Pancreas (tissue), 10 donors: ENCODE results near the gene CYB5A. TPM values are rescaled to one million over a fixed set of nuclear protein-coding genes. Genes with fewer than 3 reads are reported as not detected.

Source experiments
- ATAC-seq, 4 donors: fragments of 200-7000 bp; cut with Tn5 transposase; one replicate each; pipeline versions ENCODE4 v1.8.0 to v1.9.1; 2020; ENCODE audit warnings: mild to moderate bottlenecking in 4 of 4, moderate library complexity in 4 of 4
- DNase-seq, 6 donors: peaks; one replicate each; pipeline ENCODE4 v3.0.0-alpha.2; 2020
- FAIRE-seq: peaks from 2 replicates; lab custom pipeline; 2012; peaks lifted over from hg19 to GRCh38; lab: Jason Lieb, UNC
- H3K27ac ChIP-seq, 4 donors: fragments of 200-600 bp; sonication (generic); 1 replicate in 3 of 4; 2 replicates in 1 of 4; pipeline versions ENCODE4 v1.5.0 to v1.8.0; 2020
- H3K27me3 ChIP-seq, 4 donors: fragments of 200-600 bp; one replicate each; pipeline ENCODE4 v1.8.0; 2021
- H3K36me3 ChIP-seq, 3 donors: fragments of 200-600 bp; sonication (generic) in 1 of 3; one replicate each; pipeline versions ENCODE4 v1.5.0 to v1.8.0; 2020 to 2021
- H3K4me1 ChIP-seq, 3 donors: fragments of 200-600 bp; one replicate each; pipeline ENCODE4 v1.8.0; 2021
- H3K4me3 ChIP-seq, 4 donors: fragments of 200-600 bp; sonication (generic) in 2 of 4; one replicate each; pipeline versions ENCODE4 v1.5.0 to v1.8.0; 2020 to 2021
- H3K9me3 ChIP-seq, 4 donors: fragments of 200-600 bp; one replicate each; pipeline ENCODE4 v1.8.0; 2021
- CTCF ChIP-seq, 4 donors: fragments of 200-600 bp; sonication (generic) in 3 of 4; IDR thresholded peaks; one replicate each; pipeline versions ENCODE4 v1.5.0 to v1.8.0; 2021; ENCODE audit warnings: antibody characterized with exemption in 4 of 4
- WGBS, 2 donors: extraction: QIAGEN DNeasy Blood & Tissue Kit; methylation state at CpG; one replicate each; pipeline ENCODE4 v1.1.7; 2013; 5-methylcytosine and 5-hydroxymethylcytosine counted together
- intact Hi-C, 3 donors: fragments of 100-400 bp; cut with DNase I; formaldehyde crosslinking; loops; one replicate each; pipeline versions ENCODE4 v1.11.1 to v1.14.2; 2022
- polyA plus RNA-seq, 2 donors: library from polyadenylated mRNA; stranded (reverse); fragments of 200-250 nt; gene quantifications; one replicate each; pipeline ENCODE4 v1.2.3, GENCODE V29; 2013
- total RNA-seq, 6 donors: library from RNA; stranded (reverse); fragmentation: NEBNext Ultra II Directional in 4 of 6; extraction: Animal tissue kit (Norgen Biotek cat#: 25700) in 4 of 6; gene quantifications; one replicate each; pipeline versions ENCODE4 v1.2.1 to v1.2.4, GENCODE V29; 2021 to 2023
- donor health status: healthy with polysubstance abuse.
- donor health status: DM: no; HTN: no; CAD: no; lungs with moderate emphysema.
- donor health status: DM: no; HTN: no; CAD: no.
- donor health status: control.
- donor health status: control.
- donor health status: Bipolar disorder and iron deficiency.
- donor health status: DM: yes; HTN: yes; CAD: no.
- donor health status: DM: no; HTN: no; CAD: no.
- donor health status: DM: no; HTN: no; CAD: no.
- donor health status: DM: yes; HTN: yes; CAD: no.

CYB5A gene
- total and polyA plus RNA-seq, 8 donors: 120 to 228 (median 177) TPM

GRCh38 chr18:74290794-74291471 is 830 bp downstream of the CYB5A start:
- peak overlapping the region; percentile 57 to 93 (median 76) for H3K4me3 ChIP-seq
- H3K4me1 ChIP-seq: peaks cover 4 to 31% (median 14%) of the 10 kb centered on the region in 3 donors
- 3 to 4% methylated on average over 47 to 57 of the region's 57 CpGs for WGBS, 2 donors
- H3K9me3 ChIP-seq: no peaks in the 10 kb centered on the region
- peak overlapping the region; percentile 49 to 92 (median 85) for H3K27ac ChIP-seq
- intact Hi-C loops: loop anchor here in 1 of 3 donors (5.0 kb wide), 1 partner anchor 59 kb away; no protein-coding TSS in a partner anchor
- TF ChIP-seq CTCF (IDR thresholded peaks at IDR 0.05): peak in 2 of 4 donors; percentile 12
- H3K27me3 ChIP-seq: no peaks in the 10 kb centered on the region
- peak; percentile 69 to 90 (median 82) for DNase-seq
- no peaks in the 10 kb centered on the region for H3K36me3 ChIP-seq
- peak; percentile 59 to 83 (median 74) for ATAC-seq
- FAIRE-seq: no peak

GRCh38 chr18:74290021-74290420 is 1.7 kb downstream of the CYB5A start:
- FAIRE-seq (no peak), DNase-seq (no peak), ATAC-seq (no peak)
- Histone ChIP-seq H3K4me1 (peaks cover 13 to 41% (median 18%) of the 10 kb centered on the region in 3 donors), H3K27me3 (no peaks in the 10 kb centered on the region), H3K27ac (peak overlapping the region; percentile 49 to 92 (median 85)), H3K4me3 (peak overlapping the region; percentile 57 to 93 (median 76)), H3K36me3 (no peaks in the 10 kb centered on the region), H3K9me3 (no peaks in the 10 kb centered on the region)
- 31 to 35% methylated on average over 7 of the region's 7 CpGs for WGBS, 2 donors
- TF ChIP-seq CTCF (IDR thresholded peaks at IDR 0.05): no peak
- intact Hi-C loops: loop anchor here in 1 of 3 donors (5.0 kb wide), 1 partner anchor 58 kb away; no protein-coding TSS in a partner anchor

GRCh38 chr18:74289137-74289536 is 2.6 kb downstream of the CYB5A start:
- Histone ChIP-seq H3K36me3 (no peaks in the 10 kb centered on the region), H3K9me3 (no peaks in the 10 kb centered on the region), H3K4me3 (peak overlapping the region in 2 of 4 donors; percentile 57 to 93), H3K4me1 (peaks cover 22 to 49% (median 26%) of the 10 kb centered on the region in 3 donors), H3K27me3 (no peaks in the 10 kb centered on the region), H3K27ac (peak overlapping the region; percentile 47 to 92 (median 71))
- DNase-seq: no peak
- intact Hi-C loops: no loop called here
- WGBS, 2 donors: 16 to 19% methylated on average over 3 of the region's 3 CpGs
- FAIRE-seq: no peak
- no peak for ATAC-seq
- TF ChIP-seq CTCF (IDR thresholded peaks at IDR 0.05): no peak

- WGBS, 2 donors: 21 to 27% methylated on average over 9 of the region's 9 CpGs
- no peaks in the 10 kb centered on the region for H3K9me3 ChIP-seq
- intact Hi-C loops: no loop called here
- DNase-seq: no peak
- no peaks in the 10 kb centered on the region for H3K36me3 ChIP-seq
- H3K4me1 ChIP-seq: peaks cover 26 to 53% (median 30%) of the 10 kb centered on the region in 3 donors
- H3K27me3 ChIP-seq: no peaks in the 10 kb centered on the region
- peak overlapping the region in 2 of 4 donors; percentile 57 to 93 for H3K4me3 ChIP-seq
- ATAC-seq: no peak
- H3K27ac ChIP-seq: peak overlapping the region; percentile 47 to 92 (median 71)
- FAIRE-seq: no peak
- no peak for TF ChIP-seq CTCF (IDR thresholded peaks at IDR 0.05)
These were observed 3.0 kb downstream of the CYB5A start for GRCh38 chr18:74288730-74289129.

- no peaks in the 10 kb centered on the region for H3K27me3 ChIP-seq
- FAIRE-seq (no peak), DNase-seq (no peak), ATAC-seq (no peak)
- H3K27ac ChIP-seq: peak overlapping the region; percentile 47 to 92 (median 71)
- no peak for TF ChIP-seq CTCF (IDR thresholded peaks at IDR 0.05)
- intact Hi-C loops: no loop called here
- H3K4me1 ChIP-seq: peaks cover 33 to 60% (median 37%) of the 10 kb centered on the region in 3 donors
- H3K9me3 ChIP-seq: no peaks in the 10 kb centered on the region
- no peaks in the 10 kb centered on the region for H3K36me3 ChIP-seq
- peak overlapping the region in 2 of 4 donors; percentile 57 to 93 for H3K4me3 ChIP-seq
- WGBS, 2 donors: 16 to 22% methylated on average over 5 of the region's 5 CpGs
These were observed 3.7 kb downstream of the CYB5A start for GRCh38 chr18:74288041-74288440.
